Glomerular visceral epithelial cell (primary cell): ENCODE results near the gene CFAP141.
"Not testable (repeated sequence)": the region's sequence is repeated elsewhere in the genome, so short reads cannot be mapped to it uniquely, and the experiment has no call there.

ENCODE experiments used
- DNase-seq: peaks from one replicate; pipeline ENCODE4 v3.0.0-alpha.2; 2016; ENCODE audit errors: extremely low spot score

The CFAP141 gene

GRCh38 chr1:154206196-154206595 lies at the start of gene CFAP141:
Gene CFAP141 (minus strand): TSS chr1:154206333. CDS start chr1:154206307, 26 bp downstream.
- DNase-seq, result peak; percentile 51

- DNase-seq, result no peak
Measured at GRCh38 chr1:154253671-154254070, 47.5 kb upstream of the CFAP141 start.

GRCh38 chr1:154241703-154242351 lies 35.7 kb upstream of the CFAP141 start:
- no peak for DNase-seq

- DNase-seq, result no peak
Measured at GRCh38 chr1:154240294-154240833, 34.2 kb upstream of the CFAP141 start.

GRCh38 chr1:154239491-154239890 lies 33.4 kb upstream of the CFAP141 start:
- no peak for DNase-seq

DNA sequence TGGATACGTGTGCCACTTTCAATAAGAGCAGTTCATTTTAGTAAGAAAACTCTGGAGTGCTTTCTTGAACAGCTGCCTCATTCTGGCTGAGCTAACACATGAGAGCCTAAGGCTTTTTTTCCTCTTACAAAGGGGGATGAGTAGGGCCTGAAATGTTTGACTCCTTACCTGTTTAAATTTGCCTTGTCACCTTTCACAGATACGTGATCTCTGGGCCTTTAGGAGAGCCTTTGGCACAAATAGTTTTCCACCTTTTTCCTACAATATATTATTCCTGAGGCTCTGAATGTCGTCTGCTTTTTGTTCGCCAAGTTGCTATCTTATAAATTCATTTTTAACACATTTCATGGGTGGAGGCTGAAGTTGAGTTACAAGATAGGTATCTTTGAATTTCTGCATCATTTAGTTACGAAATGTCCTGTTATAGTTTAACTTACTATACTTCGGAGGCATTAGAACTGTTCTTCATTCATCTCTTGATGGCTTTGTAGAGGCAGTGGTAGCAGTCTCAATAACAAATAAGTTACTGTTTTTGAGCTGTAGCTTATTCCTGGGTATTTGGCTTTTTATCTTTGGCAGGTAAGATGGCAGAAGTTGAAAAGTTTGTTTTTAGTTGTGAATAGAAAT lies 31.9 kb upstream of the CFAP141 start:
- DNase-seq, result no peak

DNA sequence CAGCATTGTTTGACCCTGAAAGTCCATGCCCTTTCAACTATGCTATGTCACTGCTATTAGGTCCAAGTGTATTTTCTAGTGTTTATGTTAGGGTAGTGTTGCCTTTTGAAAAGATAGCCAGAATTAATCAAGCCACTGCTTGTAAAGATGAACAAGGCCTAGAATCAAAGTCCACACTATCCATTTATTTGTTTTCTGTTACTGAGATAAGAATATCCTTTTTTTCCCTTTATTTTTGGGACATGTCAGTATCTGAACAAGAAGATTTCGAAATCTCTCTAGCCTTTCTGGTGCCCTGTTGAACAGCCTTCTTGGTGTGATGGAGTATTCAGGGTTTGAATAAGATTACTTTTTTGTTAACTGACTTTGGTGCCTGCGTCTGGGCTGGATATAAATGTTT lies 31.3 kb upstream of the CFAP141 start:
- no peak for DNase-seq

DNA sequence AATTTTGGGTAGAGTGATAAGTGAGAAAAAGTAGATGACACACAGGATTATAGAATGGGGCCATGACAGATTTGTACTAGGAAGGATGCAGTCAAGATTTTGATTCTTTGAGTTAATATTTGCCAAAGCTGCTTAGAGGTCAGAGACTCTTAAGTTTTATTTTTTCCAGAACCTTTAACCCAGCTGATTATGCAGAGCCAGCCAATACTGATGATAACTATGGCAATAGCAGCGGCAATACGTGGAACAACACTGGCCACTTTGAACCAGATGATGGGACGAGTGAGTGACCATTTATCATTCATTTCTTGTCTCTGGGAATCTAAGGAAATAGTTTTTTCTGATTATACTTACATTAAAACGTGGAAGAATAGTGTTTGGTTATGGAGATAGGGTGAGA lies 30.7 kb upstream of the CFAP141 start:
- no peak for DNase-seq

DNA sequence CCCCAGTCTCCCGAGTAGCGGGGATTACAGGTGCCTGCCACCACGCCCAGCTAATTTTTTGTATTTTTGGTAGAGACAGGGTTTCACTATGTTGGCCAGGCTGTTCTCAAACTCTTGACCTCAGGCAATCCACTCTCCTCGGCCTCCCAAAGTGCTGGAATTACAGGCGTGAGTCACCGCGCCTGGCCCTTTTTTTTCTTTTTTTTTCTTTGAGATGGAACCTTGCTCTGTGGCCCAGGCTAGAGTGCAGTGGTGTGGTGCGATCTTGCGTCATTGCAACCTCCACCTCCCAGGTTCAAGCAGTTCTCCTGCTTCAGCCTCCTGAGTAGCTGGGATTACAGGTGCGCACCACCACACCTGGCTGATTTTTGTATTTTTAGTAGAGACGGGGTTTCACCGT lies 27.0 kb upstream of the CFAP141 start:
- DNase-seq, result not testable (repeated sequence)

DNA sequence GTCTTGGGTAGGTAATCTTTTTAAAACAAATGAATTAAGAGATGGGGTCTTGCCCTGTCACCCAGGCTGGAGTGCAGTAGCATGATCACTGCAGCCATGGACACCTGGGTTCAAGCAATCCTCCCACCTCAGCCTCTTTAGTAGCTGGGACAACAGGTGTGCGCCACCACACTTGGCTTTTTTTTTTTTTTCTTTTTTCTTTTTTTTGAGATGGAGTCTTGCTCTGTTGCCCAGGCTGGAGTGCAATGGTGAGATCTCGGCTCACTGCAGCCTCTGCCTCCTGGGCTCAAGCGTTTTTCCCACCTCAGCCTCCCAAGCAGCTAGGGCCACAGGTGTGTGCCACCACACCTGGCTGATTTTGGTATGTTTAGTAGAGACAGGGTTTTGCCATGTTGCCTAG lies 25.0 kb upstream of the CFAP141 start:
- DNase-seq, result not testable (repeated sequence)

DNA sequence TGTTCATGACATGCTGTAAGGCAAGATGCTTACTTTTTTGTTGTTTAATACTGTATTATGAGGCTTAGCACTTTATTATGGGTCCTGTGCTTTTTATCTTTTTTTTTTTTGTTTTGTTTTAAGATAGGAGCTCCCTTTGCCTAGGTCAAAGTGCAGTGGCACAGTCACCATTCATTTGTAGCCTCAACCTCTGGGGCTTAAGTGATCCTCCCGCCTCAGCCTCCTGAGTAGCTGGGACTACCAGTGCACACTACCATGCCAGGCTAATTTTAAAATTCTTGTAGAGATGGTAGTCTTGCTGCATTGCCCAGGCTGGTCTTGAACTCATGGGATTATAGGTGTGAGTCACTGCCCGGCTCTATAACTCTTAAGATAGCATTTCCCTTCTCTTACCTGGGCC lies 19.2 kb upstream of the CFAP141 start:
- no peak for DNase-seq

GRCh38 chr1:154223621-154224020 lies 17.5 kb upstream of the CFAP141 start:
- no peak for DNase-seq

DNA sequence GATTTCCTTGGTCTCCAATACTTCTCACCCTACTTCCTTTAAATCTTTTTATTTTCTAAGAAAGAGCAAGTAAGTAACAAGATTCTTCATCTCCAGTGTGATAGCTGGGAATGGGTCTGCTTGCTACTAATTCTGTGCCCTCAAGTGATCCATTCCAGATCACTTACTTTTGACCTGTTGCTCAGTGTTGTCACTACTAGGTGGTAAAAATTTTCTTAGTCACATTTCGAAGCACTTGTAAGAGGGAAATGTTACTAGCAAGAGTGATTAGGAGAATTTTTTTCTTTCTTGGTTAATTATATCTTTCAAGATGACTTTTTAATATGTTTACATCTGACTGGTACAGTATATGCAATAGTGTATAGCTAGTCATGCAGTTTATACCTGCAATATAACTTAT lies 16.8 kb upstream of the CFAP141 start:
- DNase-seq, result no peak

DNA sequence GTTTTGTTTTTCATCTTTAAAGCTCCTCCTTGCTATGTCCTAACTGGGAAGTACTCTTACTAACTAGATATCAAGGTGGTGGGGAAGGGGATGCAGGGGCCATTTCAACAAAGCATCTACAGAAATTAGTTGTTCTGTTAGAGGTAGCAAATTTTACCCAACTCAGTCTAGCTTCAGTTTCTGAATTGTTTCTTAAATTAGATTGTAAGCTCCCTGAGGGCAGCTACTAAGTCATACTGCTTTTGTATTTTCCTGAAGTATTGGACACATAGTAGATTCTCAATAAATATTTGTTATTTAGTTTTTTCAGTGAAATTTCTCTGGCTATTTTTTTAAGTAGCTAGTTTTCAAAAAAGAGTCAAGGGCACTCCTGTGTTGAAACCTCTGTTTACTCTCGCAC lies 16.4 kb upstream of the CFAP141 start:
- no peak for DNase-seq

DNA sequence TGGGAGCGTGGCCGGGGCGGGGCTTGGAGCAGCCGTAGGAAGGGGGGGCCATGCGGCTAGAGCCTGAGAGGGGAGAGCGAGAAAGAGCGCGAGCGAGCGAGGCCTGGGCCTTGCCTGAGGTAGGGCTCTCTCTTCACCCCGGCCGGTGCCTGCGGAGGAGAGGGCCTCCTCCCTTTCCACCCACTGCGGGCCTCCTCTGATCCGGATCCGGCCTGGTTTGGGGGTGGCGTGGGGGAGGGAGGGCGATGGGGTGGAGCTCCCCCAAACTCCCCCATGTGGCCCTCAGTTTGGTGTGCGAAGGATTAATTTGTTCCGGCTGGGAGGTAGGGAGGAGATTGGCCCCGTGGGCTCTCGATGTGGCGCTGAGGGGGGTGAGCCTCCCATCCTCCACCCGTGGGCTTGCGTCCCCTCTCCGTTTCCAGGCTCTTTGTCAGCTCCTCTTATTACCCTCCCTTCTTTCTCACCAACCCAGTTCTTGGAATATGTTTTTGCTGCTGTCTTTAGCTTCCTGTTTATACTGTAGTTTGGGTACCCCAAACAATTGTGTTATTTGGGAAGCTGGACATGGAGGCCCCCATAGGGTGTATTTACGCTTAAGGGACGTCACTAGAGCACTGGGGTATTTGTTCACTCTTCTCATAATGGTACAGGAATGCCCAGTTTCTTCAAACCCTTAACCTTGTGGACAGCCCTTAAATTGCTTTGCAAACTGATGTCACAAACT lies 15.3 kb upstream of the CFAP141 start:
- DNase-seq, result peak; percentile 56

GRCh38 chr1:154220970-154221277 lies 14.8 kb upstream of the CFAP141 start:
- DNase-seq, result no peak

GRCh38 chr1:154220071-154220969 lies 14.2 kb upstream of the CFAP141 start, which contains the start of gene UBAP2L:
Gene UBAP2L (plus strand): TSS chr1:154220955. CDS start chr1:154225124, 4,169 bp downstream.
- peak; percentile 100 for DNase-seq

DNA sequence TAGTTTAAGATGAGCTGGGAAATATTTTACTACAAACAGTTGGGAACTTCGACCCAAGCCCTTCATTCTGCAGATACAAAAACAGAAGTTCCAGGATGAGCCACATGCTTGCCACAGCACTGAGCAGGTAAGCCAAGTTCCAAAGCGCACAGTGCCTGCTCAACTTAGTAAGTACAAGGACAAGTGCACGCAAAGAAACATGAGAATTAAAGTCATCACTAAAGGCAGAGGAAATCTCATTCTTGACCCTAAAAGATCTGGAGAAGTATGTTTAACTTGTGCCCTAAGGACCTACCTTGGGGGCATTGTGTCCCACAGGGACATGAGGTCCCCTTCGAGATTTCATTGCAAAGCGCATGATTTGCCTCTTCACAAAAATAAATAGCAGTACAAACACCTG lies 13.4 kb upstream of the CFAP141 start:
- DNase-seq, result no peak

DNA sequence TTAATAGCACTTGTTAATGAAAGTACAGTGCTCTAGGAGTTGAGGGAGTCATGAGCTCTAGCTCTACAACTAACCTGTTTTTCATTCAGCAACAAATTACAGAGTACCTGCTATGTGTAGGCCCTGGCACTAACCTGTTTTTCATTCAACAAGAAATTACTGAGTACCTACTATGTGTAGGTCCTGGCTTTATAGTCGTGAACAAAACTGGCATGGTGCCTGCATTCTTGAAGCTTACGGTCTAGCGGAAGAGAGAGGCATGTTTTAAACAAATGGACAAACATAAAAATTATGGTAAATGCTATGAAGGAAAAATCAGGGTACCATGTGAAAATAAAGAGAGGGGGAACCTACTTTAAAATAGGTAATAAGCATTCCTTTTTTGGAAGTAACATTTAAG lies 12.4 kb upstream of the CFAP141 start:
- no peak for DNase-seq

- DNase-seq, result peak; percentile 64
Measured at GRCh38 chr1:154213274-154213673, 7.1 kb upstream of the CFAP141 start.

GRCh38 chr1:154212083-154212482 lies 6.0 kb upstream of the CFAP141 start:
- DNase-seq, result no peak
